HEK293T (cell line): ENCODE results near the gene GREM2.

Experiments used
- CTCF ChIA-PET: fragments of 350-600 bp; formaldehyde crosslinking; extraction: SDS; loops from one replicate; lab custom pipeline; 2021; ENCODE audit warnings: antibody characterized with exemption, inconsistent platforms; lab: Yijun Ruan, JAX
- POLR2A ChIA-PET: fragments of 350-600 bp; formaldehyde crosslinking; extraction: SDS; loops from one replicate; lab custom pipeline; 2020; ENCODE audit warnings: antibody characterized with exemption, inconsistent platforms; lab: Yijun Ruan, JAX
- DNase-seq: peaks from one replicate; pipeline ENCODE4 v3.0.0; 2012; ENCODE audit warnings: mixed read lengths; ENCODE audit errors: extremely low spot score
- ARNT ChIP-seq: fragments of 450-650 bp; IDR thresholded peaks from 2 replicates; pipeline ENCODE4 v1.6.1; 2017; ENCODE audit warnings: mild to moderate bottlenecking
- BHLHE40 ChIP-seq: fragments of 450-650 bp; IDR thresholded peaks from 2 replicates; pipeline ENCODE4 v1.6.1; 2016; ENCODE audit warnings: mild to moderate bottlenecking, moderate library complexity, borderline replicate concordance
- CTBP1 ChIP-seq: fragments of 450-650 bp; IDR thresholded peaks from 2 replicates; pipeline ENCODE4 v1.6.1; 2016; ENCODE audit warnings: borderline replicate concordance
- ELF4 ChIP-seq: fragments of 450-650 bp; IDR thresholded peaks from 2 replicates; pipeline ENCODE4 v1.6.1; 2017; ENCODE audit warnings: antibody characterized with exemption
- FOXA1 ChIP-seq: fragments of 450-650 bp; IDR thresholded peaks from 2 replicates; pipeline ENCODE4 v1.6.1; 2016; ENCODE audit warnings: mild to moderate bottlenecking
- FOXK2 ChIP-seq: fragments of 450-650 bp; IDR thresholded peaks from 2 replicates; pipeline ENCODE4 v1.6.1; 2016; ENCODE audit warnings: mild to moderate bottlenecking
- FOXM1 ChIP-seq: fragments of 450-650 bp; IDR thresholded peaks from 2 replicates; pipeline ENCODE4 v1.6.1; 2017; ENCODE audit warnings: mild to moderate bottlenecking, borderline replicate concordance
- HDGF ChIP-seq: fragments of 450-650 bp; IDR thresholded peaks from 2 replicates; pipeline ENCODE4 v1.6.1; 2017; ENCODE audit warnings: antibody characterized with exemption, borderline replicate concordance
- L3MBTL2 ChIP-seq: fragments of 450-650 bp; conservative IDR thresholded peaks from 2 replicates; pipeline ENCODE4 v1.6.1; 2016; ENCODE audit warnings: mild to moderate bottlenecking
- LEF1 ChIP-seq: fragments of 450-650 bp; IDR thresholded peaks from 2 replicates; pipeline ENCODE4 v1.6.1; 2017; ENCODE audit warnings: mild to moderate bottlenecking, borderline replicate concordance
- NFRKB ChIP-seq: fragments of 450-650 bp; IDR thresholded peaks from 2 replicates; pipeline ENCODE4 v1.6.1; 2016; ENCODE audit warnings: mild to moderate bottlenecking, moderate library complexity
- PKNOX1 ChIP-seq: fragments of 450-650 bp; IDR thresholded peaks from 2 replicates; pipeline ENCODE4 v1.6.1; 2016
- SP1 ChIP-seq: fragments of 450-650 bp; IDR thresholded peaks from 2 replicates; pipeline ENCODE4 v1.6.1; 2017
- SUZ12 ChIP-seq: fragments of 450-650 bp; IDR thresholded peaks from 2 replicates; pipeline ENCODE4 v1.6.1; 2016; ENCODE audit warnings: mild to moderate bottlenecking
- TARDBP ChIP-seq: fragments of 450-650 bp; IDR thresholded peaks from 2 replicates; pipeline ENCODE4 v1.6.1; 2016
- ZNF384 ChIP-seq: fragments of 450-650 bp; IDR thresholded peaks from 2 replicates; pipeline ENCODE4 v1.6.1; 2016

The GREM2 gene

GRCh38 chr1:240650877-240651276 is 38.9 kb upstream of the GREM2 start:
- no peak for DNase-seq
- ChIA-PET POLR2A (interaction anchor here (0.8 kb wide), 1 partner anchor 39 kb away, joined by 3 read pairs; the partner anchor contains the start of gene GREM2), CTCF (interaction anchor here (0.7 kb wide), 1 partner anchor 647 kb away, joined by 3 read pairs; no protein-coding TSS in a partner anchor)
- no peak for TF ChIP-seq PKNOX1
- no peak for TF ChIP-seq BHLHE40

DNA sequence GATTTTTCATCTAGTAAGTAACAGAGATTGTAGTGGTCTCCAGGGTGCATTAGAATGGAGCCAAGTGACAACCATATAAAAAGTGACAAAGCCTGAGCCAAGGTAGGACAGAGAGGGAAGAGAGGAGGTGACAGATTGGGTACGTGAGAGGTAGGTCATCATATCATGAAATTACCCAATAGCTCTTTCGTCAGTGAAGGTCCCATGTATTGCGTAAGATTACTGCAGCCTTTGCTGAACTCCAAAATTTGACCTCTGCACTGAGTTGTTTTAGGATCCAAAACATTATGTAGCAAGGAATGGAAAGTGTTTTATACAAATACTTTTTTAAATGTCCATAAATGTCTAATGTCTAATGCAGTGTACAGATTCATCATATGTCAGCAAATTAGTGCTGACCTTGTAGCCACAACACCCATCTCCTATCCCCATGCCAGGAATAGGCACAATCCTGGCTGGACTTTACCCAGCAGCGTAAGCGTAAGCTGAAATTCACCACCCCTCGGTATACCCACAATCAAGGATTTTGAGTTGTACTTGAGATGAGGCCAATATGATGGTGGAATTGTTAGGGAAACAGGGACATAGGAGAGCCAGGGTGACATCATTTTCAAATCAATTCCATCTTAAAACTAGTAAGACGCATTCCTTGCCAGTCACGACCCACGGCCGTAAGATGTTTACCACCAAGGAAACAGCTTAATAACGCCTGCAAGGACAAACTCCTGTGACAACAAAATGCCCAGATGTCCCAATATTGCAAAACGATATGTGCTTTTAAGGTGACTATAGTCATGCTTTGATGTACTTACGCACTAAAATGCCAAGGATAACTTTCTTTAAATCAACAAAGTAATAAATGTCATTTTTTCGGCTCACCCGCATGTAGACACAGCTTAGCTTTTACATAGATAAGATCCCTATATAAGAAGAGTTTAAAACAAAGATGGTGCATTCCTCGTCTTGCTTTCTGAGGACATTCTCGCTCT is 38.1 kb upstream of the GREM2 start:
- no peak for TF ChIP-seq SUZ12
- TF ChIP-seq LEF1, result no peak
- TF ChIP-seq ZNF384, result no peak
- TF ChIP-seq HDGF, result no peak
- TF ChIP-seq NFRKB, result no peak
- CTCF ChIA-PET, result no interaction called here
- POLR2A ChIA-PET, result no interaction called here
- no peak for DNase-seq

DNA sequence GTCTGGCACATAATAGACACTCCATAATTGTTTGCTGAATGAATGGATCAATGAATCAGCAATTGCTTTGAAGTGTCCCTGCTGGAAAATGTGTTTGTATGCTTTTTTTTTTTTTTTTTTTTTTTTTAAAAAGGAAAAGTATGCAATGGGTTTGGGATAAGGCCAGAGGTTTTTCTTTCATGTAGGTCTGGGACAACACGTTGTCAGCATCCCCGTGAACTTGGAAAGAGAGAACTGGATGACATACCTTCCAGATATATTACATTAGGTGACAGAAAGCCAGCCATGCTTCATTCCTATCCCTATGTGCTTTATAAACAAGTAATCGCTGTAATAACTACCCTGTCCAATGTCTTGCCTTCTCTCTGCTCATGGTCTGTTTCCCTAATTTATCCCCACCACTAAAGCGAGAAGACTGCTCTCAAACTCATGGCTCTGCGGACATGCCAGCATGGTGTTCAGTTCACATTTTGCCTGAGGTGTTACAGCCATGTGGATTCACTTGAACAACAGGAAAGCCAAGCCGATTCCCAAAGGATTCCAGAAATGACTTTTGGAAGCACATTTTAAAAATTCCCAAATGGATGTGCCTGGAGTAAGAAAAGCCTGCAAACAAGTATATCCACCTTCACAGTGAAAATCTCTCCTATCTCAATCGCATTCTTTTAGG is 34.8 kb upstream of the GREM2 start:
- POLR2A ChIA-PET, result no interaction called here
- no peak for TF ChIP-seq PKNOX1
- TF ChIP-seq ARNT, result no peak
- no peak for TF ChIP-seq ELF4
- no peak for TF ChIP-seq SUZ12
- no peak for TF ChIP-seq L3MBTL2
- TF ChIP-seq TARDBP, result no peak
- no peak for TF ChIP-seq FOXM1
- TF ChIP-seq HDGF, result no peak
- TF ChIP-seq FOXA1, result no peak
- no peak for TF ChIP-seq FOXK2
- no peak for TF ChIP-seq ZNF384
- no peak for TF ChIP-seq BHLHE40
- no peak for TF ChIP-seq NFRKB
- CTCF ChIA-PET, result interaction anchor here (0.7 kb wide), 1 partner anchor 1928 kb away, joined by 3 read pairs; no protein-coding TSS in a partner anchor
- DNase-seq, result no peak

DNA sequence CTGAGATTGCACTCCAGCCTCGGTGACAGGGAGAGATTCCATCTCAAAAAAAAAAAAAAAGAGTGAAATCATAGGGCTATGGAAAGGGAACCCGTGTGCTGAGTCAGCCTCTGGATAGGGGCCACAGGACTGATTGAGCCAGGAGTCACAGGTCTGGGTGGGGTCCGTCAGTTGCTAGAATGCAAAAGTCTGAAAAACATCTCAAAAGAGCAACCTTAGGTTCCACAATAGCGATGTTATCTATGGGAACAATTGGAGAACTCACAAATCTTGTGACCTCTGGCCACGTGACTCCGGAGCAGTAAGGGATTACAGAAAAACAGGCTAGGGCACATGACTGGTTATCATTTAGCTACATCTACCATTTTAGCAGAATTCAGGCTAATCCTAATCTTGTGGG is 32.8 kb upstream of the GREM2 start:
- DNase-seq, result no peak
- ChIA-PET POLR2A (no interaction called here), CTCF (no interaction called here)
- no peak for TF ChIP-seq NFRKB
- no peak for TF ChIP-seq FOXA1
- no peak for TF ChIP-seq LEF1
- TF ChIP-seq ZNF384, result no peak
- TF ChIP-seq BHLHE40, result no peak
- no peak for TF ChIP-seq CTBP1
- TF ChIP-seq FOXM1, result no peak
- no peak for TF ChIP-seq SUZ12
- no peak for TF ChIP-seq TARDBP
- no peak for TF ChIP-seq HDGF
- no peak for TF ChIP-seq ELF4
- no peak for TF ChIP-seq SP1
- no peak for TF ChIP-seq FOXK2
- TF ChIP-seq PKNOX1, result no peak
- TF ChIP-seq ARNT, result no peak
- no peak for TF ChIP-seq L3MBTL2

GRCh38 chr1:240635466-240636256 is 23.7 kb upstream of the GREM2 start:
- no peak for DNase-seq
- TF ChIP-seq BHLHE40 (no peak), TARDBP (no peak), SP1 (no peak), FOXM1 (no peak), ZNF384 (no peak), NFRKB (no peak), FOXK2 (no peak), LEF1 (no peak), ELF4 (no peak), SUZ12 (no peak), ARNT (no peak), L3MBTL2 (no peak), PKNOX1 (no peak), FOXA1 (no peak), CTBP1 (no peak), HDGF (no peak)
- CTCF ChIA-PET, result interaction anchor here (1.0 kb wide), 1 partner anchor 10 kb away, joined by 8 read pairs; no protein-coding TSS in a partner anchor
- POLR2A ChIA-PET, result no interaction called here
